OCI-LY1 (cell line): ENCODE results near the gene PPP1CC.
"Not testable (repeated sequence)": the region's sequence is repeated elsewhere in the genome, so short reads cannot be mapped to it uniquely, and the experiment has no call there.

Experiments
- H2AFZ ChIP-seq: fragments of 200-600 bp; sonication (generic), shearing (Covaris generic); 2 replicates; pipeline ENCODE4 v1.6.0; 2014; ENCODE audit warnings: antibody characterized with exemption, mild to moderate bottlenecking, low read length
- H3F3A ChIP-seq: fragments of 200-600 bp; sonication (generic), shearing (Covaris generic); 2 replicates; pipeline ENCODE4 v1.6.0; 2014; ENCODE audit warnings: mild to moderate bottlenecking, antibody characterized with exemption, low read length, moderate library complexity; ENCODE audit not compliant: insufficient read depth
- H3K27ac ChIP-seq: fragments of 200-600 bp; sonication (generic); 2 replicates; pipeline ENCODE4 v1.5.1; 2014; ENCODE audit warnings: low read length, mixed run types, mild to moderate bottlenecking, low read depth; ENCODE audit not compliant: poor library complexity, severe bottlenecking
- H3K27me3 ChIP-seq: fragments of 200-600 bp; sonication (generic); 2 replicates; pipeline ENCODE4 v1.6.0; 2014; ENCODE audit warnings: antibody characterized with exemption, mild to moderate bottlenecking, low read length, moderate library complexity; ENCODE audit not compliant: insufficient read depth
- H3K36me3 ChIP-seq: fragments of 200-600 bp; sonication (generic); 2 replicates; pipeline ENCODE4 v1.6.1; 2014; ENCODE audit warnings: mild to moderate bottlenecking, antibody characterized with exemption, low read length, moderate library complexity, mixed read lengths; ENCODE audit not compliant: insufficient read depth
- H3K4me1 ChIP-seq: fragments of 200-600 bp; sonication (generic); 2 replicates; pipeline ENCODE4 v1.5.1; 2014; ENCODE audit warnings: mild to moderate bottlenecking, low read length, moderate library complexity; ENCODE audit not compliant: insufficient read depth, severe bottlenecking
- H3K4me2 ChIP-seq: fragments of 200-600 bp; sonication (generic), shearing (Covaris generic); 2 replicates; pipeline ENCODE4 v1.6.1; 2014; ENCODE audit warnings: low read length
- H3K4me3 ChIP-seq: fragments of 200-600 bp; sonication (generic); 2 replicates; pipeline ENCODE4 v1.5.1; 2014; ENCODE audit warnings: low read length, low read depth, mild to moderate bottlenecking, mixed read lengths; ENCODE audit not compliant: poor library complexity, severe bottlenecking
- H3K79me2 ChIP-seq: fragments of 200-600 bp; shearing (Covaris generic); 2 replicates; pipeline ENCODE4 v1.6.1; 2016; ENCODE audit warnings: mixed run types, low read length, mixed read lengths; ENCODE audit not compliant: insufficient read depth
- H3K9ac ChIP-seq: fragments of 200-600 bp; sonication (generic), shearing (Covaris generic); 2 replicates; pipeline ENCODE4 v1.6.1; 2014; ENCODE audit warnings: mild to moderate bottlenecking, low read length, mixed read lengths
- H3K9me2 ChIP-seq: fragments of 200-600 bp; sonication (generic), shearing (Covaris generic); 2 replicates; pipeline ENCODE4 v1.6.1; 2014; ENCODE audit warnings: low read depth, mild to moderate bottlenecking, low read length, mixed read lengths
- H3K9me3 ChIP-seq: fragments of 200-600 bp; shearing (Covaris generic); 2 replicates; pipeline ENCODE4 v1.6.1; 2014; ENCODE audit warnings: low read length, mixed read lengths
- H4K20me1 ChIP-seq: fragments of 200-600 bp; sonication (generic), shearing (Covaris generic); 2 replicates; pipeline ENCODE4 v1.6.0; 2016; ENCODE audit warnings: mild to moderate bottlenecking, low read length; ENCODE audit not compliant: insufficient read depth
- CTCF ChIP-seq: fragments of 200-600 bp; sonication (generic), shearing (Covaris generic); IDR thresholded peaks from 2 replicates; pipeline ENCODE4 v1.5.1; 2017; ENCODE audit warnings: mild to moderate bottlenecking, antibody characterized with exemption, low read length, moderate library complexity, mixed read lengths
- EZH2 ChIP-seq: fragments of 200-600 bp; sonication (generic), shearing (Covaris generic); IDR thresholded peaks from 2 replicates; pipeline ENCODE4 v1.8.0; 2017; ENCODE audit warnings: borderline replicate concordance, mixed run types, mild to moderate bottlenecking, antibody characterized with exemption, low read length, moderate library complexity, mixed read lengths

PPP1CC gene

GRCh38 chr12:110768960-110769359 is 26.3 kb upstream of the PPP1CC start:
- H3K9me2 ChIP-seq, result no peaks in the 10 kb centered on the region
- H3K79me2 ChIP-seq, result no peaks in the 10 kb centered on the region
- H3F3A ChIP-seq, result no peaks in the 10 kb centered on the region
- no peak for TF ChIP-seq EZH2
- no peak for TF ChIP-seq CTCF
- H4K20me1 ChIP-seq, result no peaks in the 10 kb centered on the region
- no peaks in the 10 kb centered on the region for H3K9me3 ChIP-seq
- no peak overlapping the region for H3K27ac ChIP-seq
- H3K4me3 ChIP-seq, result no peak overlapping the region
- H3K36me3 ChIP-seq, result no peaks in the 10 kb centered on the region
- H3K4me1 ChIP-seq, result no peaks in the 10 kb centered on the region
- no peak overlapping the region for H3K4me2 ChIP-seq
- H3K27me3 ChIP-seq, result no peaks in the 10 kb centered on the region
- H3K9ac ChIP-seq, result no peak overlapping the region
- H2AFZ ChIP-seq, result no peak overlapping the region

GRCh38 chr12:110767863-110768262 is 25.2 kb upstream of the PPP1CC start:
- no peak overlapping the region for H2AFZ ChIP-seq
- no peak overlapping the region for H3K4me2 ChIP-seq
- no peak for TF ChIP-seq EZH2
- TF ChIP-seq CTCF, result no peak
- no peaks in the 10 kb centered on the region for H3K27me3 ChIP-seq
- no peaks in the 10 kb centered on the region for H3K9me2 ChIP-seq
- H4K20me1 ChIP-seq, result no peaks in the 10 kb centered on the region
- no peaks in the 10 kb centered on the region for H3K36me3 ChIP-seq
- no peak overlapping the region for H3K9ac ChIP-seq
- H3K9me3 ChIP-seq, result no peaks in the 10 kb centered on the region
- H3F3A ChIP-seq, result no peaks in the 10 kb centered on the region
- H3K4me1 ChIP-seq, result no peaks in the 10 kb centered on the region
- H3K4me3 ChIP-seq, result no peak overlapping the region
- no peaks in the 10 kb centered on the region for H3K79me2 ChIP-seq
- no peak overlapping the region for H3K27ac ChIP-seq

GRCh38 chr12:110766311-110767154 is 23.8 kb upstream of the PPP1CC start:
- no peak overlapping the region for H3K4me3 ChIP-seq
- H3K4me1 ChIP-seq, result no peaks in the 10 kb centered on the region
- H4K20me1 ChIP-seq, result no peaks in the 10 kb centered on the region

GRCh38 chr12:110765572-110765971 is 22.9 kb upstream of the PPP1CC start:
- H3K4me2 ChIP-seq, H3K27me3 ChIP-seq, H4K20me1 ChIP-seq, H3K4me1 ChIP-seq, H3K36me3 ChIP-seq, H2AFZ ChIP-seq, H3K9ac ChIP-seq, H3K79me2 ChIP-seq, H3K4me3 ChIP-seq, H3K9me2 ChIP-seq, H3K27ac ChIP-seq, H3K9me3 ChIP-seq, H3F3A ChIP-seq: not testable (repeated sequence)

More at GRCh38 chr12:110766311-110767154, 23.8 kb upstream of the PPP1CC start:
- Histone ChIP-seq H3K9me2 (no peaks in the 10 kb centered on the region), H3K9me3 (no peaks in the 10 kb centered on the region), H3K27me3 (no peaks in the 10 kb centered on the region), H3K36me3 (no peaks in the 10 kb centered on the region), H3K4me2 (no peak overlapping the region), H3F3A (no peaks in the 10 kb centered on the region), H2AFZ (no peak overlapping the region), H3K79me2 (no peaks in the 10 kb centered on the region), H3K9ac (no peak overlapping the region), H3K27ac (no peak overlapping the region)
- TF ChIP-seq CTCF (no peak), EZH2 (no peak)
